ENCODE data around the gene OGDH.
"Not testable (repeated sequence)": the region's sequence is repeated elsewhere in the genome, so short reads cannot be mapped to it uniquely, and the experiment has no call there.

The OGDH gene

DNA sequence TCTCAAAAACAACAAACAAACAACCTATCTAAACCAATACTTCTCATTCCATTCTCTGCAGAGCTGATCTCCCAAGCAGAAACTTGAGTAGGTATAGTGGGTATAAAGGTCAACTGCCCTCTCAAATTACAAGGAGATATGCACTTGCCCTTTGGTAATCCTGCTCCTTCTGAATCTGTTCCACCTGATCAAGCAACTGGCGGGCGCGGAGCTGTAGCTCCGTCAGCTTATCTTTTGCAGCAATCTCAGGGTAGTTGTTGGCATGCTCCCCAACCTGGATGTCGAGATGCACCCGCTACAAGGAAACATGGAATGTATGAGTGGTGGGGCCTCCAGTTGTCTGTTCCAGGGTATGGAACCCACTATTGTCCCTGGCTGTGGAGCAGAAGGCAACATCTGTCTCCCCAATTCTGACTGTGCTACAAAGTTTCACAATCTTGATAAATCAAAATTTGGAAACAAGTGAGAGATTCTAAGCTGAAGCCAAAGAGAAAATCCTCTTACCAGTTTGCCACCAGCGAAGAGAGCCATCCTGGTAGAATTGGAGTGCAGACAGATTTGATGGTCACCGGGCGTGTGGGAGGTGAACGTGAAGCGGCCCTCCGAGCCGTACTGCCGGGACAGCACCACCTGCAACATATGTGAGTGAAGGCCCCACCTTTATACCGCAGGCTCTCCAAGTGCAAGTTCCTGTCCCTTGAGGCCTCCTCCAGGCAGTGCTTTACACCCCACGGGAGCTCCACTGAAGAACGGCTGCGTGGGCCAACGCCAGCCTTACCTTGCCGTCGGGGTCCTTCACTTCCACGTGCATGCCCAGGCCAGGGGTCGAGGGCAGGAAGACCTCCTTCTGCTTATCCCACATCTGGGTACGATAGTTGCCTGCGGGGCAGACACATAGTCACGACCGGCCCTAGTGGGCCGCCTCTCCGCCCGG is 25.2 kb upstream of the OGDH start:
- peak; percentile 28 for DNase-seq (ENCODE audit: low read depth)

DNA sequence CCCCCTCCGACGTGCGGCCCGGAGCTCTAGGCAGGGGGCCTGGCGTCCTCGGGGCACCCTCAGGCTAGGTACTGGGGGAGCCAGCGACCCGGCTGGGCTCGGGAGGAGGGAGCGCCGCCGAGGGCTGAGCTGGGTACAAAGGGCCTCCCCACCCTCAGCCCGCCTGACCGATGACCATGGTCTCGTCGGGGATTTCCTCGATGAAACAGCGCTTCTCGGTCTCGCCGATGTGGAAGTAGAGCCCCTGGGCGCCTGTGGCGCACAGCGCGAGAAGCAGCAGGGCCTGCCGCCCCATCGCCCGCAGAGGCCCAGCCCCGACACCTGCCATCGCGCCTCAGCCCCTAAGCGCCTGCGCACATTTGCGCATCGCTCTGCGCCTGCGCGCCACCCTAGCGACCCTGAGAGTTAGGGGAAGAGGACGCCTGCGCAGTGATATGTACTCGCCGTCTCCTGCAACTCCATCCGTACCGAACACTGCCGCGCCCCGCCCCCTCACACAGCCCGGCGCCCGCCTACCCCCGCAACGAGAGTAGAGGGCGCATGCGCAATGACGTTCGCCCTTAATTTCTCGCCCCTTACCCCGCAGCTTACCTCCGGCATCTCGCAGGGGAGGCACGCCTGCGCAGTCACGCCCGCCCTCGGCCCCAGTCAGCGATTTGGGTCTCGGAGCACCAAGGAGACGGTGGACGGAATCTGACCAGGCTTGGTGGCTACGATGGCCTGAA is 24.4 kb upstream of the OGDH start, which contains the start of gene TMED4:
TSS of gene TMED4 (minus strand) at position 353 of the 725 bp plus-strand sequence. CDS start at position 328, 25 bp downstream.
- DNase-seq (ENCODE audit: low read depth) = peak; percentile 100

DNA sequence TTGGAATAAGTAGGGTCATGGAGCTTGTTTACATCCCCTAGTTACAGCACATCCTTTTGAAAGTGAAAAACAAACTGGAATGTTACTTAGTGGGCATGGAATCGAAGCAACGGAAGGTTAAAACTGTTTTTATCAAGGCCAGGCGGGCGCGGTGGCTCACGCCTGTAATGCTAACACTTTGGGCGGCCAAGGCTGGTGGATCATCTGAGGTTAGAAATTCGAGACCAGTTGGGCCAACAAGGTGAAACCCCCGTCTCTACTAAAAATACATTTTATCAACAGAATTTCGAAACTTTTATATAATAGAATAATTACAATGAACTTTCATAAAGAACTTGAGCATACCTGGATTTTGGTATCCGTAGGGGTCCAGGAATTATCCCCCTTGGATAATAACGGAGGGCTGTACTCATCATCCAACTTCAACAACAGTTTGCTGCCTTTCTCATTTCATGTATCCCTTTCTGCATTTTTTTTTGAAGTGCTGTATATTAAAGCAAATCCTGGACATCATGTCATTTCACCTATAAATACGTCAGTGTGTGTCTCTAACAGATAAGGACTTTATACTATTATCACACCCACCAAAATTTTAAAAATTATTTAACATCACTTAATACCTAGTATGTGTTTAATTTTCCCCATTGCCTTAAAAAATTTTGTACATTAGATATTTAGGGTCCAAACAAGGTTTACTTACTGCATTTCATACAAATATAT is 23.1 kb upstream of the OGDH start:
- DNase-seq (ENCODE audit: low read depth) = no peak

DNA sequence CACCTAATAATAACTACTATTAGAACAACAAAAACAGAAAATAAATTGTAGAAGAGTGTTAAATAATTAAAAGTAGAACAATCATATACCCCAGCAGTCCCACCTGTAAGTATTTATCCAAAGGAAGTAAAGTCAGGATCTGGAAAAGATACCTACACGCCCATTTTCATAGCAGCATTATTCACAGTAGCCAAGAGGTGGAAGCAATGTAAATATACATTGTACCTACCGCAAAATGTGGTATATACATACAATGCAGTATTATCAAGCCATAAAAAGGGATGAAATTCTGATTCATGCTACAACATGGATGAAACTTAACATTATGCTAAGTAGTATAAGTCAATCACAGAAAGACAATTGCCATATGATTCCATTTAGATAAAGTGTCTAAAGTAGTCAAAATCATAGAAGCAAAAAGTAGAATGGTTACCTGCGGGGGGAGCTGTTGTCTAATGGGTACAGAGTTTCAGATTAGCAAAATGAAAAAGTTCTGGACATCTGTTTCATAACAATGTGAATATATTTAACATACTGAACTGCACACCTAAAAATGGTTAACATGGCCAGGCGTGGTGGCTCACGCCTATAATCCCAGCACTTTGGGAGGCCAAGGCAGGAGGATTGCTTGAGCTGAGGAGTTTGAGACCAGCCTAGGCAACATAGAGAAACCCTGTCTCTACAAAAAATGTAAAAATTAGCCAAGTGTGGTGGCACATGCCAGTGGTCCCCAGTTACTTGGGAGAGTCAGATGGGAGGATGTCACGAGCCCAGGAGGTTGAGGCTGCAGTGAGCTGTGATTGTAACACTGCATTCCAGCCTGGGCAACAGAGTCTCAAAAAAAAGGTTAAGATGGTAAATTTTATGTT is 18.4 kb upstream of the OGDH start:
- DNase-seq (ENCODE audit: low read depth) = peak; percentile 47

DNA sequence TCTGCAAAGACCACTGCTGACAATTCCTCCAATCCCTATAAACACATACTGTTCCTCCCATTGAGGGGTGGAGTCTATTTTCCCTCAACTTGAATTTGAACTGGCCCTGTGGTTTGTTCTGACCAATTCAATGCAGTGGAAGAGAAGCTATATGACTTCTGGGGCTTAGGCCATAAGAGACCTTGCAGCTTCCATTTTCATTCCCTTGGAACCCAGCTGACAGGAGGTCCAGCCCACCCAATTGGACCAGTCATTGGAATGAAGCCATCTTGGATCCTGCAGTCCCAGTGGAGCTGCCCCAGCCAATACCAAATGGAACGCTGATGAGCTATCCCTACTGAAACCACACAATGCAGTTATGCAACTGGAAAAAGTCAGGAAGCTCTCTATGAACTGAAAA is 15.5 kb upstream of the OGDH start:
- no peak for DNase-seq (ENCODE audit: low read depth)

DNA sequence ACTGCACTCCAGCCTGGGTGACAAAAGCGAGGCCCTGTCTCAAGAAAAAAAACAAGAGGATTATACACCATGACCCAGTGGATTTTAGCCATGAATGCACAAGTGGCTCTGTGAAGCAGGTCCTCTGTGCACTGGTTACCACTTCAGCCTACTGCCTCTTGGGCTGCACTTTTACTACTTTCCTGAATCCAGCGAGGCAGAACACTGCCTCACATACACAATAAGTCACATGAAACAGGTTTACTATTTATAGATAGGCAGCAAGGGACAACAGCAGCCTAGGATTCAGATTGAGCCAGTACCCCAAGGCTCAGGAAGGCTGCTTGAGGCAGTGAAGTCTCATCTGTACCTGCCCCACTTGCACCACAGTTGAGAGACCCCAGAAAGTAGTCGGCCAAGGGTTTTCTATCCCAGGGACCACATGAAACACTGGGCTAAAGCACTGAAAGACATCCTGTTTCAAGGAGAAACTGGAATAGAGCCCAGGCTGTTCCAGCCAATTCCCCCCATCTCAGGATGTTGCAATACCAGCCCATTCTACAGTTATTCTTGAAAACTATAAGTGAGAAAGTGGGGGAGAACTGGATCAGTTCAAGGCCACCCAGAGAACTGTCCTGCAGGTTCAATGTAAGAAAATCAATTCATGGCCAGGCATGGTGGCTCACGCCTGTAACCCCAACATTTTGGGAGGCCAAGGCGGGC is 10.3 kb upstream of the OGDH start:
- no peak for DNase-seq (ENCODE audit: low read depth)

DNA sequence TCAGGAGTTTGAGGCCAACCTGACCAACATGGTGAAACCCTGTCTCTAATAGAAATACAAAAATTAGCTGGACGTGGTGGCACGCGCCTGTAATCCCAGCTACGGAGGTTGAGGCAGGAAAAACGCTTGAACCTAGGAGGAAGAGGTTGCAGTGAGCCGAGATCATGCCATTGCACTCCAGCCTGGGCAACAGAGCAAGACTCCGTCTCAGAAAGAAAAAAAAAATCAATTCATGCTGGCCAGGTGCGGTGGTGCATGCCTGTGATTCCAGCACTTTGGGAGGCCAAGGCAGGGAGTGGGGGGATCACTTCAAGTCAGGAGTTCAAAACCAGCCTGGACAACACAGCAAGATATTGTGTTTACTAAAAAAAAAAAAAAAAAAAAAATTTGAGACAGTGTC is 9.2 kb upstream of the OGDH start:
- DNase-seq (ENCODE audit: low read depth) = not testable (repeated sequence)

DNA sequence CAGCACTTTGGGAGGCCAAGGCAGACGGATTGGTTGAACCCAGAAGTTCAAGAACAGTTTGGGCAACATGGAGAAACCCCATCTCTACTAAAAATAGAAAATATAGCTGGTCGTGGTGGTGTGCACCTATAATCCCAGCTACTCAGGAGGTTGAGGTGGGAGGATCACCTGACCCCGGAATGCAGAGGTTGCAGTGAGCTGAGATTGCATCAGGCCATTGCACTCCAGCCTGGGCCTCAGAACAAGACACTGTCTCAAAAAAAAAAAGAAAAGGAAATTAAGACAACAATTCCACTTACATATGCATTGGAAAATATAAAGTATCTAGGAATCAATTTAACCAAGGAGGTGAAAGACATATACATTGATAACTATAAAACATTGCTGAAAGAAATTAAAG is 7.2 kb upstream of the OGDH start:
- no peak for DNase-seq (ENCODE audit: low read depth)

DNA sequence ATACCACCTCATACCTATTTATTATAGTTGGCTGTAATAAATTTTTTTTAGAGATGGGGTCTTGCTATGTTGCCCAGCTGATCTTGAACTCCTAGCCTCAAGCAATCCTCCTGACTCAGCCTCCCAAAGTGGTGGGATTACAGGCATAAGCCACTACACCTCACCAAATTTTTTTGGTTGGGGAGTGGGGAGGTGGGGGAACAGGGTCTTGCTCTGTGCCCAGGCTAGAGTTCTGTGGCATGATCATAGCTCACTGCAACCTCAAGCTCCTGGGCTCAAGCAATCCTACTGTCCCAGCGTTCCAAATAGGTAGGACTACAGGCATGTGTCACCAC is 3.9 kb upstream of the OGDH start:
- DNase-seq (ENCODE audit: low read depth) = no peak

DNA sequence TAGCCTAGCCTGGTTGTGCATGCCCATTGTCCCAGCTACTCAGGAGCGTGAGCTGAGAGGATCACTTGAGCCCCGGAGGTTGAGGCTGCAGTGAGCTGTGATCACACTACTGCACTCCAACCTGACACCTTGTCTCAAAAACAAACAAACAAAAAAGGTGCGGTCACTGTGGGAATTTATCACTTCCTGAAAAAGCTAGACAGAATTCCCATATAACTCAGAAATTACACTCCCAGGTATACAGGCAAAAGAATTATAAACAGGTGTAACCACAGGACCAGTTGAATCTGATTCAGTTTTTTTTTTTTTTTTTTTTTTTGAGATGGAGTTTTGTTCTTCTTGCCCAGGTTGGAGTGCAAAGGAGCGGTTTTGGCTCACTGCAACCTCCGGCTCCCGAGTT is 3.2 kb upstream of the OGDH start:
- DNase-seq (ENCODE audit: low read depth) = no peak

DNA sequence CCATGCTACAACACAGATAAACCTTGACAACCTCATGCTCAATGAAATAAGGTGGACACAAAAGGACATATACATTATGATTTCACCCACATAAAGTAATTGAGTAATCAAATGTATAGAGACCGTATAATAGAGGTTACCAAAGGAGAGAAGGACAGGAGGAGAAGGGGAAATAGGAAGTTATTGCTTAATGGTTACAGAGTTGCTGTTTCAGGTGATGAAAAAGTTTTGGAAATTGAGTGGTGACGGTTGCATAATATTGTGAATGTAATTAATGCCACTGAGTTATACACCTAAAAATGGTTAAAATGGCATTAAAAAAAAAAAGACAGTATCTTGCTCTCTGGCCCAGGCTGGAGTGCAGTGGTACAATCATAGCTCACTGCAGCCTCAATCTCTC is 1.5 kb upstream of the OGDH start:
- DNase-seq (ENCODE audit: low read depth) = no peak

DNA sequence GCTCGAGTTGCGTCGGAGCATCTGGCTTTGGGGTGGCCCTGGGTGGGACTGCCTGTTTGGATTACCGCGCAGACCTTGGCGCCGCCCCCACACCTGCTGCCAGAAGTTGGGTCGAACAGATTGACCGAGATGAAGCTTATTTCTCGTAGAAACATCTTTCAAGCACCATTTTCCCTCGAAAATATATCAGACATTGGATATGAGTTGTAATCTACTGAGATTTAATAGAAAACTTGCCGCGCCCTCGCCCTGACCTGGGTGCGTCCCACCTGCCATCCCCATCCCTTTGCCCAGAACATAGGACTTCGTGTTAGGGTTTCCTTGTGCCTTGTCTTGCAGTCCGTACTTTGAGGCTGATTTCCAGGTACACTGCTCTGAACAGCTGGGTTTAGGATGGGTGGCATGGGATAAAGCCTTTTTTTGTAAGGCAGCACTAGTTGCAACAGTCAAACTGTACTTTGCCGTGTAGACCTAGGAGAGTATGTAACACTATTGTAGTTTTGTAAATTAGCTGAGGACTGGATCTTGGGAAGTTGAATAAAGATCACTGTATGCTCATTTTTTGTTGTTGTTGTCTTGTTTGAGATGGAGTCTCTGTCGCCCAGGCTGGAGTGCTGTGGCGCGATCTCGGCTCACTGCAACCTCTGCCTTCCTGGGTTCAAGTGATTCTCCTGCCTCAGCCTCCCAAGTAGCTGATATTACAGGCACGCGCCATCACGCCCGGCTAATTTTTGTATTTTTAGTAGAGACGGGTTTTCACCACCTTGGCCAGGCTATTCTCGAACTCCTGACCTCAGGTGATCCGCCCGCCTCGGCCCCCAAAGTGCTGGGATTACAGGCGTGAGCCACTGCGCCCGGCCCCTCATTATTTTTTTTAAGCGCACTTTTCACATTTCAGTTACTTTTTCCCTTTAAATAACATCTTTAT is 978 bp downstream of the OGDH start:
- DNase-seq (ENCODE audit: low read depth) = no peak

DNA sequence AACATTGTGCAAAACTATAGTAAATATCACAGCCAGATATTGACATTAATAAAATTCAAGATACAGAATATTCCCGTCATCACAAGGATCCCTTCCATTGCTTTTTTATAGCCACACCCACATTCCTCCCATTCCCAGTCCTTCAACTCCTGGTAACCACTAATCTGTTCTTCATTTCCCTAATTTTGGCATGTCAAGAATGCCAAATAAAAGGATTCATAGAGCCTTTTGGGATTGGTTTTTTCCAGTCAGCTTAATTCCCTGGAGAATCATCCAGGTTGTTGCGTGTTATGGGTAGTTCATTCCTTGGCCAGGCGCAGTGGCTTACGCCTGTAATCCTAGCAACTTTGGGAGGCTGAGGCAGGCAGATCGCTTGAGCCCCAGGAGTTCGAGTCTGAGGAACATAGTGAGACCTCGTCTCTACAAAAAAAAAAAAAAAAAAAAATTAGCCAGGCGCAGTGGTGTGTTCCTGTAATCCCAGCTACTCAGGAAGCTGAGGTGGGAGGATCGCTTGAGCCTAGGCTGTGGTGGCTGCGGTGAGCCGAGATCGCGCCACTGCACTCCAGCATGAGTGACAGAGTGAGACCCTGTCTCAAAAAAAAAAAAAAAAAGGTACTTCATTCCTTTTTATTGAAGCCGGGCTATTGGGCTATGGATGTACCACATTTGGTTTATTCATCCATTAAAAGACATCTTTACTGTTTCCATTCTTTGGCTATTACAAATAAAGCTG is 2.7 kb downstream of the OGDH start:
- DNase-seq (ENCODE audit: low read depth) = no peak

DNA sequence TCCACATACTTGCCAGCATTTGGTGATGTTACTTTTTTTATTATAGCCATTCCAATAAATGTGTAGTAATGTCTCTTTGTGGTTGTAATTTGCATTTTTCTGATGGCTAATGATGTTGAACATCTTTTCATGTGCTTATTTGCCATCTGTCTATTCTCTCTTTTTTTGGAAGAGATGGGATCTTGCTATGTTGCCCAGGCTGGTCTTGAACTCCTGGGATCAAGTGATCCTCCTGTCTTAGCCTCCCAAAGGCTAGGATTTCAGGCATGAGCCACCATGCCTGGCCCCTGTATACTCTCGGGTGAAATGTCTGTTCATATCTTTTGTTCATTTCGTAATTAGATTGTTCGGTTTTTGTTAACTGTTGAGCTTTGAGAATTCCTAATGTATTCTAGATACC is 3.4 kb downstream of the OGDH start:
- DNase-seq (ENCODE audit: low read depth) = no peak

DNA sequence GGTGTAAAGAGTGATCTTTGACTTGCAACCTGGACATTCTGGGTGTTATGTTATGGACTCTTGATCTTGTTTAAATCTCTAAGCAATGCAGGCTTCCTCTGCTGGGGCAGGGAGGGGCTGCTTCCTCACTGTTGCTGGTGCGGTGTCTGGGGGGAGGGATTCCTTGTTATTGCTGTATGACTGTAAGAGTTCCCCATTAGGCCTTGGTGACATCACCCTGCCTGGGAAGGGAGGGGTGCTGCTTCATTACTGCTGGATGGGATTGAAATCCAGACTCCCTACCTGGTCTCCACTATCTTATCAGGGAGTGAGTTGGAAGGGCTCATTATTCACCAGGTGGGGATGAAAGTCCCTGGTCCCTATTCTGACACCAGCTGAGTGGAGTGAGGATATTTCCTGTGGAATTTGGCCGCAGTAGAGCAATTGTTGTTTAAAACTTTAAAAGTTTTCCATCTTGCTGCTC is 8.8 kb downstream of the OGDH start:
- DNase-seq (ENCODE audit: low read depth) = no peak

DNA sequence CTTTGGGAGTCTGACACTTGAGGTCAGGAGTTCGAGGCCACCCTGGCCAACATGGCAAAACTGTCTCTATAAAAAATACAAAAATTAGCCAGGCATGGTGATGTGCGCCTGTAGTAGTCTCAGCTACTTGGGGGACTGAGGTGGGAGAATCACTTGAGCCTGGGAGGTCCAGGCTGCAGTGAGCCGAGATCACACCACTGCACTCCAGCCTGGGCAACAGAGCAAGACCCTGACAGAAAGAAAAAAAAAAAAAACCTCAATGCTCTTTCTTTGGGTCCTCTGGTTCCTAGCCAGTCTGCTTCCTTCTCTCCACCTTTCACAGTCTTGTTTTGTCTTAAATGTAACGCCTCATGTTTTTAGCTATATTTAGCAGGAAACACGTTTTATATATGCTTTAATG is 9.4 kb downstream of the OGDH start:
- no peak for DNase-seq (ENCODE audit: low read depth)

DNA sequence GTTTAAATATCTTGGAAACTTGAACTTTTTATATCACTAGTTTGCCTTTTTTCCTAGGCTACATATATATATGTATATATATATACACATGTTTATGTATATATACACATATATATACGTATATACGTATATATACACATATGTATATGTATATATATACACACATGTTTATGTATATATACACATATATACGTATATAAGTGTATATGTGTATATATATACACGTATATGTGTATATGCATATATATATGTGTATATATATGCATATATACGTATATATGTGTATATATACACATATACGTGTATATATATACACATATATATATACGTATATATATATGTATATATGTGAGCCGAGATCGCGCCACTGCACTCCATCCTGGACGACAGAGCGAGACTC is 10.1 kb downstream of the OGDH start:
- no peak for DNase-seq (ENCODE audit: low read depth)

DNA sequence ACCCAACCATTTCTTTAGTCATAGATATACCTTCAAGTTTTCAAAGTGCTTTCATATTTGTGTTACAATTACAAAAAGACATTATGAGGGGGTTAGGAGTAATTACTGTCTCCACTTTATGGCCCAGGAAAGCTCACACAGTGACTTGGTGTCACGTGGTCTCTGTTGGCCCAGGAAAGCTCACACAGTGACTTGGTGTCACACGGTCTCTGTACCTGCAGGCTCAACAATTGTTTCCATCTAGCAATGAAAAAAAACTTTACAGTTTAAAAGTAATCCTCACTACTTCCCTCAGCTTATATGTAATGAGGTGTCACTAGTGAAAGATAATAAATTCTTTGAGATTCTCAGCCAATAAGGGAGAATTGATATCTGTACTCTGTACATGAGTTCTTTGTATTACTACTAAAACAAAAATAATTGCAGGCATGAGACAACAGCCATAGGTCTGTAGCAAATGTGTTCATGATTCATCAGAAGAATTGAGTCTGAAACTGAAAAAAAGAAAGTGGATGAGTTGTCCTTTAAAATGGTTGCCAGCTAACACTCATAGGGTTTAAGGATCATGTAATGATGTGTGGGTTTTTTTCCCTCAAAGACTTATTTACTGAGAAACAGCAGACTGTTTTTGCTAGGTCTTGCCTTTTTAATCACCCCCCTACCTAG is 10.9 kb downstream of the OGDH start:
- no peak for DNase-seq (ENCODE audit: low read depth)

DNA sequence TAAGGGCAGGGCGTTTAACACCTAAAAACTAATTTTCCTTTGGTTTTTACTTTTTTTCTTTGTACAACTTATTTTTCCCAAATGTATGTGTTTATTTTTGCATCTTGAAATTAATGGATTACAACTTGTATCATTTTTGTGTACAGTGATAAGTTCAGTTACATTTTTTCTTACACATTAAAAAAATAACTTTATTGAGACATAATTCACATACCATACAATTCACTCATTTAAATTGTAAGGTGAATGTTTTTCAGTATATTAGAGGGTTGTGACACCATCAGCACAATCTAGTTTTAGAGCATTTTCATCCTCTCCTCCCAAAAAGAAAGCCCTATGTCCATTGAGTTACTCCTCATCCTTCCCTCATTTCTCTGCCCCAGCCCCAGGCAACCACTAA is 11.6 kb downstream of the OGDH start:
- DNase-seq (ENCODE audit: low read depth) = no peak

All from T follicular helper cell (primary cell).